Effector memory CD4-positive, alpha-beta T cell (primary cell): Measurements from ENCODE around the gene TENT4B.
"Not testable (repeated sequence)": the region's sequence is repeated elsewhere in the genome, so short reads cannot be mapped to it uniquely, and the experiment has no call there.

Source experiments
- DNase-seq, 3 donors: peaks; one replicate each; pipeline ENCODE4 v3.0.0-alpha.2; 2020
- H3K27ac ChIP-seq: 2 replicates; pipeline ENCODE4 v1.7.0; 2013; ENCODE audit warnings: mild to moderate bottlenecking, low read length, moderate library complexity; ENCODE audit not compliant: insufficient read depth, poor library complexity, severe bottlenecking
- H3K27me3 ChIP-seq: replicated peaks from 2 replicates; pipeline ENCODE4 v1.7.0; 2013; ENCODE audit warnings: mild to moderate bottlenecking, low read length; ENCODE audit not compliant: insufficient read depth, control insufficient read depth, poor library complexity, severe bottlenecking
- H3K36me3 ChIP-seq: 2 replicates; pipeline ENCODE4 v1.7.0; 2013; ENCODE audit warnings: mild to moderate bottlenecking, low read length, moderate library complexity; ENCODE audit not compliant: control insufficient read depth, insufficient read depth
- H3K4me1 ChIP-seq: 2 replicates; pipeline ENCODE4 v1.7.0; 2013; ENCODE audit warnings: low read length, mild to moderate bottlenecking; ENCODE audit not compliant: control insufficient read depth, insufficient read depth, poor library complexity, severe bottlenecking
- H3K4me3 ChIP-seq: 2 replicates; pipeline ENCODE4 v1.7.0; 2013; ENCODE audit warnings: low read length, low read depth, mild to moderate bottlenecking; ENCODE audit not compliant: insufficient read depth, poor library complexity, severe bottlenecking
- H3K9me3 ChIP-seq: 2 replicates; pipeline ENCODE4 v1.7.0; 2013; ENCODE audit warnings: mild to moderate bottlenecking, low read length, moderate library complexity; ENCODE audit not compliant: control insufficient read depth

TENT4B gene

DNA sequence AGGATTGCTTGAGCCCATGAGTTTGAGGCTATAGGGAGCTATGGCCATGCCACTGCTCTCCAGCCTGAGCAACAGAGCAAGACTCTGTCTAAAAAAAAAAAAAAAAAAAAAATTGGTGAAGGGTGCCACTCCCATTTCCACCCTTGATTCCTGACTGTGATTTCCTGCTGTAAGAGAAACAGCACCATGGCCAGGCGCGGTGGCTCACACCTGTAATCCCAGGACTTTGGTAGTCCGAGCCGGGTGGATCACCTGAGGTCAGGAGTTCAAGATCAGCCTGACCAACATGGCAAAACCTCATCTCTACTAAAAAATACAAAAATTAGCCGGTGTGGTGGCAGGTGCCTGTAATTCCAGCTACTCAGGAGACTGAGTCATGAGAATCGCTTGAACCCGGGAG is 20.5 kb upstream of the TENT4B start:
- not testable (repeated sequence) for H3K36me3 ChIP-seq, H3K9me3 ChIP-seq, DNase-seq, H3K27me3 ChIP-seq, H3K4me3 ChIP-seq, H3K27ac ChIP-seq, H3K4me1 ChIP-seq

DNA sequence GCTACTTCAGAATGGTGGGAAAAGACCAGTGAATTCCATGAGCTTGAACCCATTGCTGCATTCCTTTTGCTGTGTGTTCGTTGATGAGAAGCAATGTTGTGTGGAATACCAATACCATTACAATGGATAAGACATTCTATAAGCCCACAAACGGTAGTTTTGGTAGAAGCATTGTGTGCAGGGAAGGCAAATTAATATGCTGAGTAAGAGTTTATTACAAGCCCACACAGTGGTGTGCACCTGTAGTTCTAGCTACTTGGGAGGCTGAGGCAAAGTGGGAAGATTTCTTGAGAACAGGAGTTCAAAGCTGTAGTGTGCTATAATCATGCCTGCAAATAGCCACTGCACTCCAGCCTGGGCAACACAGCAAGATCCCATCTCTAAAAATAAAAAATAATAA is 19.9 kb upstream of the TENT4B start:
- no peak overlapping the region for H3K27ac ChIP-seq
- no peak for DNase-seq
- no peaks in the 10 kb centered on the region for H3K27me3 ChIP-seq
- H3K4me1 ChIP-seq = no peaks in the 10 kb centered on the region
- H3K4me3 ChIP-seq = no peak overlapping the region
- no peaks in the 10 kb centered on the region for H3K9me3 ChIP-seq
- H3K36me3 ChIP-seq = no peaks in the 10 kb centered on the region

DNA sequence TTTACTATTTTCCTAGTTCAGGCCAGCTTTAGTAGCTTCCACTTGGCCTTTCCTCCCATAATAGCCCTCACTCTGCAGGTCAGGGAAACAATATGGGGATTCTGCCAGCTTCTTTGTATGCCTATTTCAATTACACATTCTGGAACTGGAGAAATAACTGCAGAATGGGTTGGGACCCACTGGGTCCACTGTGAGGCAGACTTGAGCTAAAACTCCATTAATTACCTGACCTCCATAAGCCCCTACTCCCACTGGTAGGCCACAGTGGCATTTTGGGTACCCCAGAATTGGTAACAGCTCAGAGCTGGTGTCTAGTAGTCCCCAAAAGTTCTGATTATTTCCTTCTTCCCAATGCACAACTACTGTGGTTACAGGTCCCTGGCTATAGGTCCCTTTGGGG is 16.7 kb upstream of the TENT4B start:
- Histone ChIP-seq H3K4me3 (no peak overlapping the region), H3K9me3 (no peaks in the 10 kb centered on the region), H3K27ac (no peak overlapping the region), H3K4me1 (no peaks in the 10 kb centered on the region), H3K27me3 (no peaks in the 10 kb centered on the region), H3K36me3 (no peaks in the 10 kb centered on the region)
- no peak for DNase-seq

DNA sequence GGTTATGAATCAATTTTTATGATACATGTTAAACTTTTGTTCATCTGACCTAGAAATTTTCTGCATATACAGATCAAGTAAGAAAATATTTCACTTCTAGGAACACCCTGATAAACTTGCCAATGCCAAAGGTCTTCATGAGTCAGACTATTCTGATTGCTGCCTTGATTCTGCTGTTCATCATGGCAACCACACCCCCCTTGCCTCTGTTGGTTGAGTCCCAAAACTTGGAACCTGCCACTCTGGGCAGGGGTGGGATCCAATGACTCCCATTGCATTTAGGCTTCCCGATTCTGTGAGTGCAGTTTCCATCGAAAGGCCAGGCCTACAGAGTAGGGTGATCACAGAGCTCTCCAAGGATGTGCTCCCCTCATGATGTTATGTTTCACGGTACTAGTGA is 15.8 kb upstream of the TENT4B start:
- Histone ChIP-seq H3K27ac (no peak overlapping the region), H3K27me3 (no peaks in the 10 kb centered on the region), H3K4me1 (no peaks in the 10 kb centered on the region), H3K9me3 (no peaks in the 10 kb centered on the region), H3K36me3 (no peaks in the 10 kb centered on the region), H3K4me3 (no peak overlapping the region)
- no peak for DNase-seq

DNA sequence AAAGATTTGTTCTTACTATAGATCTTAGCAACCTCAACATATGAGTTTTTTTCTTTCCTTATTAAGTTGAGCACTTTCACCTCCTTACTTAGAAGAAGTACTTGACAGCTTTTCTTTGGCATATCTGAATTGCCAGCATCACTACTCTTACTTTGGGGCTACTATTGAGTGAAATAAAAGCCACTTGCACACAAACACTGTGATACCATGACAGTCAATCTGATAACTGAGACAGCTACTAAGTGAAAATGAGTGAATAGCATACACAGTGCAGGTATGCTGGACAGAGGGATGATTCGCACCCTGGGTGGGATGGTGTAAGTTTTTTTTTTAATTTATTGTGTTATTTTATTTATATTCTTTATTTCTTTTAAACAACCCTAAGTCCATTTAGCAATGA is 13.5 kb upstream of the TENT4B start:
- Histone ChIP-seq H3K36me3 (no peaks in the 10 kb centered on the region), H3K27me3 (no peaks in the 10 kb centered on the region), H3K9me3 (no peaks in the 10 kb centered on the region), H3K4me3 (no peak overlapping the region), H3K4me1 (no peaks in the 10 kb centered on the region), H3K27ac (no peak overlapping the region)
- no peak for DNase-seq

DNA sequence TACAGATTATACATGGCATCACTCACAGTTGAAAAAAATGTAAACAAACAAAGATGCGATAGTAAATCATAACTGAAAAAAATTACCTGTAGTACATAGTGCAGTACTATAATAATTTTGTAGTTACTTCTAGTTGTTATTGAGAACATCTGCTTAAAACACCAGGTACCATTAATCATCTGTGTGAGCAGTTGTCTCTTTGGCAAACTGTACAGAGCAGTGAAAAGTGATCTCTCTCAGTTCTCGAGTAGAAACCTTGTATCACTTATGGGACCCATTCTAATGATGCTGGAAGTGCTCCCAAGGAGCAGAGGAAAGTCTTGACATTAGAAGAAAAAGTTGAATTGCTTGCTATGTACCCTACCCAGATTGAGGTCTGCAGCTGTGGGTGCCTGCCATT is 8.9 kb upstream of the TENT4B start:
- Histone ChIP-seq H3K4me3 (no peak overlapping the region), H3K4me1 (no peaks in the 10 kb centered on the region)

DNA sequence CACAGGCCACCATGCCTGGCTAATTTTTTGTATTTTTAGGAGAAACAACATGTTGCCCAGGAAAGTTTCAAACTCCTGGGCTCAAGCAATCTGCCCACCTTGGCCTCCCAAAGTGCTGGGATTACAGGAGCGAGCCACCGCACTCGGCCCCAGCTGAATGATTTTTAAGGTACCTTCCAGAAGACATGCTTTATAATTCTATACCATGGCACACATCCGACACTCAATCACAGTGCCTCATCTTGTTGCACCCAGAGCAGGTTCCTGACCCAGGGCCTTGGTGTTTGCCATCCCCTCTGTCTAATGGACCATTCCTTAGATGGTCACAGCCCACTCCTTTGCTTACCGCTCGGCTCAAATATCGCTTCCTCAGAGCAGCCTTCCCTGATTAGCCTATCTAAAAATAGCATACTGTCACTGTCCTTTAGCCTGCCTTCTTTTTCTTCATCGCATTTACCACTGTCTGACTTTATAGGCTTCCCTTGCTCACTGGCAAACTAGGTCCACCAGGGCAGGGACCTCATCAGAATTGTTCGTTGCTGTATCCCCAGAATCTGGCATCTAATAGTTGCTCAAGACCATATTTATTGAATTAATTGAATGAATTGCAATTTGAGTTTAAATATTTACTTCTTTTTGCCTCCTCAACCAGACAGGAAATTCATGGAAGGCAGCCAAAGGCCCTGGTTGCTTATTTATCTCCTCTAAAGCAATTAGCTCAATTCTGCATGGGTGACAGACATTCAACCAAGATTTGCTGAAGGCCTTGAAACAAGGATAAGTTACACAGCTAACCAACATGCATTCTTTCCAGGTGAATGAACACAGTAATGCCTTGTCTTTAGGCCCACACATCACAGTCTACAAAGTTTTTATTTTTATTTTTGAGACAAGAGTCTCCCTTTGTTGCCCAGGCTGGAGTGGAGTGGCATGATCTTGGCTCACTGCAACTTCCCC is 6.3 kb upstream of the TENT4B start:
- DNase-seq = no peak
- no peak overlapping the region for H3K27ac ChIP-seq
- no peaks in the 10 kb centered on the region for H3K27me3 ChIP-seq

More for the DNA sequence above, 8.9 kb upstream of the TENT4B start:
- no peak for DNase-seq
- Histone ChIP-seq H3K36me3 (no peaks in the 10 kb centered on the region), H3K27ac (no peak overlapping the region), H3K27me3 (no peaks in the 10 kb centered on the region), H3K9me3 (no peaks in the 10 kb centered on the region)

DNA sequence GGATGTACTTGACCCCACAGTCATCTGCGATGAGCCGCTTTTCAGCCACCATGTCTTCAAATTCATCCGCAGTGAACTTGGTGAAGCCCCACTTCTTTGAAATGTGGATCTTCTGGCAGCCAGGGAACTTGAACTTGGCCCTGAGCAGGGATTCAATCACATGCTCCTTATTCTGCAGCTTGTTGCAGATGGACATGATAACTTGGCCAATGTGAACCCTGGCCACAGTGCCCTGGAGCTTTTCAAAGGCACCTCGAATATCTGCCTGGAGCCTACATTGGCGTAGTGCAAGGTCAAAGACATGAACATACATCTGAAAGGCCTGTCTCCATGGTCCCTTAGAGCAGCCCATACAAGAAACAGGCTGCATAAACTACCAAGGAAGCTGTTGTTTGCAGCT is 1.8 kb upstream of the TENT4B start:
- Histone ChIP-seq H3K4me1 (peaks cover 24% of the 10 kb centered on the region), H3K27ac (peak overlapping the region; percentile 93), H3K27me3 (no peaks in the 10 kb centered on the region), H3K4me3 (no peak overlapping the region), H3K9me3 (no peaks in the 10 kb centered on the region), H3K36me3 (no peaks in the 10 kb centered on the region)
- no peak for DNase-seq

More for the DNA sequence above, 6.3 kb upstream of the TENT4B start:
- no peaks in the 10 kb centered on the region for H3K36me3 ChIP-seq
- H3K4me1 ChIP-seq = peaks cover 3% of the 10 kb centered on the region
- H3K4me3 ChIP-seq = no peak overlapping the region
- H3K9me3 ChIP-seq = no peaks in the 10 kb centered on the region

DNA sequence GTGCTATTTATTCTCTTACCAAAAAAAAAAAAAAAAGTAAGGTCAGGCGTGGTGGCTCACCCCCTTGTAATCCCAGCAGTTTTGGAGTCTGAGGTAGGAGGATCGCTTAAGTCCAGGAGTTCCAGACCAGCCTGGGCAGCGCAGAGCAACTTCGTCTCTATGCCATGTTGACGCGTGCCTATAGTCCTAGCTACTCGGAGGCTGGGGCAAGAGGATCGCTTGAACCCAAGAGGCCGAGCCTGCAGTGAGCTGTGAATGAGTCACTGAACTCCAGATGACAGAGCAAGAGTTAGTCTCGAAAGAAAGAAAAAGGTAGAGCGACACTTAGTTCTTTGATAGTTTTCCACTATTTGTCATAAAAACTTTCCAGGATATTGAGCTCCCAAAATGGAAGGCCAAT is 1.4 kb upstream of the TENT4B start:
- Histone ChIP-seq H3K4me1 (peaks cover 24% of the 10 kb centered on the region), H3K36me3 (no peaks in the 10 kb centered on the region), H3K4me3 (peak overlapping the region; percentile 88), H3K27me3 (no peaks in the 10 kb centered on the region), H3K9me3 (no peaks in the 10 kb centered on the region), H3K27ac (peak overlapping the region; percentile 93)
- DNase-seq = no peak

DNA sequence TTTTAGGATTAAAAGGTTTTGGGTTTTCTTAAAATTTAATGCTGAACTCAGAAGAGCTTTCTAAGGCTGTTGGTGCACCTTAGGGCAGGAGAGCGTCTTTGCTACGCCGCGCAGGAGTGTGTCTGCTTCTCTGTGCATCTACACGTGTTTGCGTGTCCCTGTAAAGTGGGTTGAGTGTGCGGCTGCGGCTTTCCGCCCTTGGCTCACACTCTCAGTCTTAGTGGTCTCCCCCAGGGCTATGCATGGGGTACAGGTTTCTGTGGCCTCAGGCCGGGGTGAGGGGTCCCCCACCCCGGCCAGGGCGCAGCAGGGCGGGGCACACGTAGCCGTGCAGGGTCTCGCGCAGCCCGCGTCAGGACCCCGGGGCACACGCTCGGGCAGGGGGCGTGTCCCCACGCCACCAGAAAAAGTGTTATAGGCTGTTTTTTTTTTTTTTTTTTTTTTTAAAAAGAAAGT is 727 bp upstream of the TENT4B start:
- Histone ChIP-seq H3K4me3 (peak overlapping the region; percentile 88), H3K4me1 (peaks cover 24% of the 10 kb centered on the region), H3K9me3 (no peaks in the 10 kb centered on the region), H3K27me3 (no peaks in the 10 kb centered on the region), H3K36me3 (no peaks in the 10 kb centered on the region), H3K27ac (peak overlapping the region; percentile 93)
- DNase-seq = peak in 2 of 3 donors; percentile 64
